Measurements from ENCODE around the gene MSLN.
A peak's percentile ranks its signal among the peaks of the same experiment; 100 is the strongest.

MSLN gene

GRCh38 chr16:734981-735881 lies 25.3 kb upstream of the MSLN start:
- TF ChIP-seq CTCF (IDR thresholded peaks at IDR 0.05; ENCODE audit: low read depth, low read length, missing control alignments), result no peak
- in situ Hi-C loops (cut with HindIII; ENCODE audit: low sequenced_read_pairs), result no loop called here
- DNase-seq (ENCODE audit: low read depth), result no peak
- H3K4me3 ChIP-seq (ENCODE audit: low read depth, low read length), result no peak overlapping the region

DNA sequence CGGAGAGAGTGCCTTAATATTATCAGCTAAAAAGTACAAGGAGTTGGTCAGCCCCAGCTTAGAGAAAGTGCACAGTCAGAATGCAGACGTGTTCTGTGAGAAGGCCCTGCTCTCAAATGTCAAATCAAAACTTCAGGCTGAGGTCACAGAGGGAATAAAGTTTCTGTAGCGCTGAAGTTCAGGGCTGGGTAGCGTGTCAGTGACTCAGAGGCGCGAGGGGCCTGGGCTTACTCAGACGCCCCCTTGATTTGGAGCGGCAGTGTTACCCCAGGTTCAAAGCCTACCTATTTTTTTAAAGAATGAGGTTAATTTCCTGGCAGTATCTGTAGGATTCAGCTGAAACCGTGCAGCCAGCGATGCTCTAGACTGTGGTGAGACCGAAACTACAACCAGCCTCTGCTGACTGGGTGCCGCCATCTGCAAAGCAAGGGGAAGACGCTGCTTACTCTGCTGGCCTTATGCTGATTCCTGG lies 24.5 kb upstream of the MSLN start:
- no peak for TF ChIP-seq CTCF (IDR thresholded peaks at IDR 0.05; ENCODE audit: low read depth, low read length, missing control alignments)
- H3K4me3 ChIP-seq (ENCODE audit: low read depth, low read length), result no peak overlapping the region
- no peak for DNase-seq (ENCODE audit: low read depth)
- in situ Hi-C loops (cut with HindIII; ENCODE audit: low sequenced_read_pairs), result no loop called here

- H3K4me3 ChIP-seq (ENCODE audit: low read depth, low read length), result no peak overlapping the region
- no peak for TF ChIP-seq CTCF (IDR thresholded peaks at IDR 0.05; ENCODE audit: low read depth, low read length, missing control alignments)
- in situ Hi-C loops (cut with HindIII; ENCODE audit: low sequenced_read_pairs), result no loop called here
- DNase-seq (ENCODE audit: low read depth), result no peak
These were observed 23.5 kb upstream of the MSLN start for GRCh38 chr16:736936-737481.

- in situ Hi-C loops (cut with HindIII; ENCODE audit: low sequenced_read_pairs), result no loop called here
- no peak for TF ChIP-seq CTCF (IDR thresholded peaks at IDR 0.05; ENCODE audit: low read depth, low read length, missing control alignments)
- no peak for DNase-seq (ENCODE audit: low read depth)
These were observed 20.7 kb upstream of the MSLN start for GRCh38 chr16:739560-740458.

GRCh38 chr16:740459-740763 lies 20.1 kb upstream of the MSLN start:
- TF ChIP-seq CTCF (IDR thresholded peaks at IDR 0.05; ENCODE audit: low read depth, low read length, missing control alignments), result no peak
- in situ Hi-C loops (cut with HindIII; ENCODE audit: low sequenced_read_pairs), result no loop called here
- H3K4me3 ChIP-seq (ENCODE audit: low read depth, low read length), result peak overlapping the region; percentile 91
- DNase-seq (ENCODE audit: low read depth), result no peak

More at GRCh38 chr16:739560-740458, 20.7 kb upstream of the MSLN start:
- peak overlapping the region; percentile 91 for H3K4me3 ChIP-seq (ENCODE audit: low read depth, low read length)

DNA sequence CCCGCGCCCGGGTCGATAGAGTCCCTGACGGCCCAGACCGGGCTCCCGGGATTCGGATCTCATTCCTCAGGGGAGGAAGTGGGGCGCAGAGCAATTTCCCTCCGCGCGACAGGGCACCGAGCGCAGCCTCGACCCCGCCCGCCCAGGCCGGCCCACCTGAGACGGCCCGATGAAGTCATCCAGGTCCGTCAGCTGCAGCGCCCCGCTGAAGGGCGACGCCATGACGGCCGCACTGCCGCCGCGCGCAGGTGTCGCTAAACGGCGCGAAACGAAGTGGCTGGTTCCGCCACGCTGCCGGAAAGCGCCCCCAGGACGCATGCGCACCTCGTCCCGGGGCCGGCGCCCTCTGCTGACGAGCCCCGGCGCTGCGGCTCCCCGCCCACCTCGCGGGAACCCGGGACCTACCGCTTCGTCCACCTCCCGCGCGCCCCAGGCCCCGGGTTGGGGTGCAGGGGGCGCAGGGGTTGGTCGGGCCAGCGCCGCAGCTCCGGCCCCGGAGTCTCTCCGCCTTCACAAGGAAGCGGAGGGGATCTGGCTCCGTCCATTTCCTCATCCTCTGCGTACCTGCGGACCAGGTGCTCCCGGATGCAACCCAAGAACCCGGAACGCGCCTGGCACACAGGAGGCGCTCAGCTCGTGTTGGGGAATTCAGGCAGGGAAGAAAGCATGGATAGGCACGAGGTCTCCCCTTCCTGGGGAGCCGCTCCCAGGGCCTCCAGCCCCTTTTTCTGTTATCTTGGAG lies 19.6 kb upstream of the MSLN start, which contains the start of gene CIAO3:
TSS of gene CIAO3 (minus strand) at position 234 of the 742 bp plus-strand sequence. CDS start at position 222, 12 bp downstream.
- in situ Hi-C loops (cut with HindIII; ENCODE audit: low sequenced_read_pairs), result no loop called here
- peak within 1 kb of the TSS; percentile 91 for H3K4me3 ChIP-seq (ENCODE audit: low read depth, low read length)
- peak; percentile 78 for TF ChIP-seq CTCF (IDR thresholded peaks at IDR 0.05; ENCODE audit: low read depth, low read length, missing control alignments)
- DNase-seq (ENCODE audit: low read depth), result peak; percentile 69

All from astrocyte of the cerebellum (primary cell).